Myometrial cell (primary cell): ENCODE measurements around the gene TAS2R3. TPM values are rescaled to one million over a fixed set of nuclear protein-coding genes. Genes with fewer than 3 reads are reported as not detected.

Experiments
- total RNA-seq: library from RNA; depleted of rRNA; stranded (reverse); fragments of >200 nt; gene quantifications from 2 replicates; pipeline ENCODE4 v1.2.3, GENCODE V29; 2015

The TAS2R3 gene, protein sequence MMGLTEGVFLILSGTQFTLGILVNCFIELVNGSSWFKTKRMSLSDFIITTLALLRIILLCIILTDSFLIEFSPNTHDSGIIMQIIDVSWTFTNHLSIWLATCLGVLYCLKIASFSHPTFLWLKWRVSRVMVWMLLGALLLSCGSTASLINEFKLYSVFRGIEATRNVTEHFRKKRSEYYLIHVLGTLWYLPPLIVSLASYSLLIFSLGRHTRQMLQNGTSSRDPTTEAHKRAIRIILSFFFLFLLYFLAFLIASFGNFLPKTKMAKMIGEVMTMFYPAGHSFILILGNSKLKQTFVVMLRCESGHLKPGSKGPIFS
- total RNA-seq, result not detected in 2 replicates

GRCh38 chr7:141763797-141764196 lies at the start of gene TAS2R3:
Gene TAS2R3, plus strand, starts transcription at chr7:141764097. Its CDS starts 62 bp downstream, at chr7:141764159.

GRCh38 chr7:141737836-141738591 lies 25.9 kb upstream of the TAS2R3 start, which contains the start of gene SSBP1:
Gene SSBP1, plus strand, starts transcription at chr7:141738358. Its CDS starts 809 bp downstream, at chr7:141739167.

GRCh38 chr7:141776374-141776773 lies 12.5 kb downstream of the TAS2R3 start, which contains the start of gene TAS2R4:
Gene TAS2R4, plus strand, starts transcription at chr7:141776674. Its CDS starts 1,815 bp downstream, at chr7:141778489.

GRCh38 chr7:141789917-141790316 lies 26.0 kb downstream of the TAS2R3 start, which contains the start of gene TAS2R5:
Gene TAS2R5, plus strand, starts transcription at chr7:141790217. Its CDS starts 145 bp downstream, at chr7:141790362.

Other genes starting within 250 kb of the TAS2R3 start
- gene AGK, start 212.7 kb upstream of the TAS2R3 start, total RNA-seq, result 32.9 and 40.9 TPM in 2 replicates
- 1.6 and 1.7 TPM in 2 replicates for gene DENND11, start 61.9 kb upstream of the TAS2R3 start, total RNA-seq
- not detected in 2 replicates for gene WEE2, start 55.7 kb upstream of the TAS2R3 start, total RNA-seq
- 208 and 285 TPM in 2 replicates for gene SSBP1, start 25.7 kb upstream of the TAS2R3 start, total RNA-seq
- not detected in 2 replicates for gene TAS2R4, start 12.6 kb downstream of the TAS2R3 start, total RNA-seq
- not detected in 2 replicates for gene TAS2R5, start 26.1 kb downstream of the TAS2R3 start, total RNA-seq
- not detected in 2 replicates for gene PRSS37, start 77.4 kb downstream of the TAS2R3 start, total RNA-seq
- not detected in 2 replicates for gene OR9A4, start 152.3 kb downstream of the TAS2R3 start, total RNA-seq
- gene CLEC5A, start 182.9 kb downstream of the TAS2R3 start, total RNA-seq, result not detected in 2 replicates
- gene TAS2R38, start 209.7 kb downstream of the TAS2R3 start, total RNA-seq, result not detected in 2 replicates
- gene MGAM, start 231.8 kb downstream of the TAS2R3 start, total RNA-seq, result 1.8 and 3.5 TPM in 2 replicates